Natural killer cell (primary cell): ENCODE measurements around the gene NCAM1. TPM values are rescaled to one million over a fixed set of nuclear protein-coding genes. Genes with fewer than 3 reads are reported as not detected.

Experiments used
- ATAC-seq, 3 donors: fragments of 150-1000 bp in 2 of 3; fragments of 200-7000 bp in 1 of 3; cut with Tn5 transposase; 1 replicate in 1 of 3; 2 replicates in 2 of 3; pipeline ENCODE4 v1.10.0; 2021; ENCODE audit warnings: mild to moderate bottlenecking in 2 of 3, moderate library complexity in 2 of 3
- DNase-seq, 2 donors: peaks; one replicate each; pipeline versions ENCODE4 v3.0.0 to v3.0.0-alpha.2; 2013 to 2021; ENCODE audit warnings: mixed read lengths in 1 of 2
- H3K27ac ChIP-seq: one replicate; pipeline ENCODE4 v1.5.1; 2013; ENCODE audit warnings: mild to moderate bottlenecking, low read length
- H3K27me3 ChIP-seq: one replicate; pipeline ENCODE4 v1.6.1; 2013; ENCODE audit warnings: low read length; ENCODE audit not compliant: control insufficient read depth, insufficient read depth
- H3K36me3 ChIP-seq: one replicate; pipeline ENCODE4 v1.6.1; 2013; ENCODE audit warnings: low read length; ENCODE audit not compliant: control insufficient read depth, insufficient read depth
- H3K4me1 ChIP-seq: one replicate; pipeline ENCODE4 v1.6.1; 2013; ENCODE audit warnings: low read length; ENCODE audit not compliant: control insufficient read depth, insufficient read depth
- H3K4me3 ChIP-seq: one replicate; pipeline ENCODE4 v1.5.1; 2013; ENCODE audit warnings: low read length
- H3K9me3 ChIP-seq: one replicate; pipeline ENCODE4 v1.6.1; 2013; ENCODE audit warnings: low read length; ENCODE audit not compliant: control insufficient read depth, insufficient read depth
- H3K27ac Mint-ChIP-seq, 2 donors: one replicate each; pipeline ENCODE4 v1.8.0; 2022; ENCODE audit warnings: mild to moderate bottlenecking in 2 of 2, mixed read lengths in 2 of 2, moderate library complexity in 1 of 2
- H3K27me3 Mint-ChIP-seq, 2 donors: one replicate each; pipeline ENCODE4 v1.8.0; 2022; ENCODE audit warnings: low read depth in 2 of 2, mixed read lengths in 2 of 2
- H3K36me3 Mint-ChIP-seq: one replicate; pipeline ENCODE4 v1.8.0; 2022; ENCODE audit warnings: mixed read lengths
- H3K4me1 Mint-ChIP-seq, 2 donors: one replicate each; pipeline ENCODE4 v1.8.0; 2022; ENCODE audit warnings: mixed read lengths in 2 of 2
- H3K4me3 Mint-ChIP-seq: one replicate; pipeline ENCODE4 v1.8.0; 2022; ENCODE audit warnings: mild to moderate bottlenecking, moderate library complexity, mixed read lengths
- H3K9me3 Mint-ChIP-seq, 2 donors: one replicate each; pipeline ENCODE4 v1.8.0; 2022; ENCODE audit warnings: mixed read lengths in 2 of 2
- CTCF ChIP-seq: fragments of 200-600 bp; IDR thresholded peaks from one replicate; pipeline ENCODE4 v1.8.0; 2022; ENCODE audit warnings: antibody characterized with exemption
- WGBS: methylation state at CpG from one replicate; pipeline ENCODE4 v1.1.7; 2013; ENCODE audit warnings: missing lambda C conversion rate; ENCODE audit not compliant: insufficient coverage; 5-methylcytosine and 5-hydroxymethylcytosine counted together
- intact Hi-C: fragments of 100-400 bp; cut with micrococcal nuclease; formaldehyde crosslinking; loops from one replicate; pipeline ENCODE4 v1.14.2; 2022
- total RNA-seq, 4 donors: library from RNA; stranded (reverse); fragments of 120-200 nt in 1 of 4; gene quantifications; one replicate each; pipeline versions ENCODE4 v1.2.3 to v1.2.4, GENCODE V29; 2013 to 2022

NCAM1 gene
- total RNA-seq, 3 donors from 2014 or later (not counting 1 experiment from before 2014, with no cell fraction given), result 129 to 208 (median 187) TPM

- ATAC-seq (no peak), DNase-seq (no peak)
- Mint-ChIP-seq H3K4me1 (no peaks in the 10 kb centered on the region), H3K9me3 (no peaks in the 10 kb centered on the region), H3K27me3 (no peaks in the 10 kb centered on the region), H3K27ac (no peak overlapping the region), H3K4me3 (no peak overlapping the region), H3K36me3 (peaks cover 20% of the 10 kb centered on the region)
- no peak overlapping the region for H3K27ac ChIP-seq
- no peaks in the 10 kb centered on the region for H3K27me3 ChIP-seq
- no peaks in the 10 kb centered on the region for H3K4me1 ChIP-seq
- no peak overlapping the region for H3K4me3 ChIP-seq
- no peak for TF ChIP-seq CTCF
- WGBS, result 79% methylated on average over 11 of the region's 11 CpGs
- H3K9me3 ChIP-seq, result no peaks in the 10 kb centered on the region
- H3K36me3 ChIP-seq, result peaks cover 37% of the 10 kb centered on the region
- intact Hi-C loops, result no loop called here
Measured at GRCh38 chr11:113248702-113249490, 287.7 kb downstream of the NCAM1 start.

- no peak for TF ChIP-seq CTCF
- ATAC-seq, result no peak
- DNase-seq, result no peak
- Histone ChIP-seq H3K27ac (no peak overlapping the region), H3K4me3 (no peak overlapping the region), H3K4me1 (no peaks in the 10 kb centered on the region), H3K36me3 (peaks cover 34% of the 10 kb centered on the region), H3K9me3 (no peaks in the 10 kb centered on the region), H3K27me3 (no peaks in the 10 kb centered on the region)
- WGBS, result no CpG with 5 or more reads among the region's 2 CpGs
- Mint-ChIP-seq H3K36me3 (peaks cover 20% of the 10 kb centered on the region), H3K9me3 (no peaks in the 10 kb centered on the region), H3K27ac (no peak overlapping the region), H3K4me3 (no peak overlapping the region), H3K4me1 (no peaks in the 10 kb centered on the region), H3K27me3 (no peaks in the 10 kb centered on the region)
- intact Hi-C loops, result no loop called here
Measured at GRCh38 chr11:113249491-113249763, 288.2 kb downstream of the NCAM1 start.

GRCh38 chr11:113249786-113250185 is 288.6 kb downstream of the NCAM1 start:
- DNase-seq (no peak), ATAC-seq (no peak)
- Mint-ChIP-seq H3K4me1 (no peaks in the 10 kb centered on the region), H3K36me3 (peaks cover 20% of the 10 kb centered on the region), H3K4me3 (no peak overlapping the region), H3K27ac (no peak overlapping the region), H3K27me3 (no peaks in the 10 kb centered on the region), H3K9me3 (no peaks in the 10 kb centered on the region)
- H3K27ac ChIP-seq, result no peak overlapping the region
- H3K36me3 ChIP-seq, result peaks cover 36% of the 10 kb centered on the region
- H3K27me3 ChIP-seq, result no peaks in the 10 kb centered on the region
- no peaks in the 10 kb centered on the region for H3K4me1 ChIP-seq
- 86% methylated on average over 6 of the region's 6 CpGs for WGBS
- H3K9me3 ChIP-seq, result no peaks in the 10 kb centered on the region
- intact Hi-C loops, result no loop called here
- no peak overlapping the region for H3K4me3 ChIP-seq
- no peak for TF ChIP-seq CTCF

GRCh38 chr11:113251281-113251680 is 290.1 kb downstream of the NCAM1 start:
- H3K36me3 Mint-ChIP-seq, result peaks cover 17% of the 10 kb centered on the region
- H3K27ac Mint-ChIP-seq, result no peak overlapping the region
- no peaks in the 10 kb centered on the region for H3K27me3 Mint-ChIP-seq
- H3K9me3 Mint-ChIP-seq, result no peaks in the 10 kb centered on the region
- peaks cover 39% of the 10 kb centered on the region for H3K36me3 ChIP-seq
- no peak overlapping the region for H3K4me3 Mint-ChIP-seq
- 83% methylated on average over 3 of the region's 4 CpGs for WGBS
- H3K4me1 Mint-ChIP-seq, result no peaks in the 10 kb centered on the region
- ATAC-seq (no peak), DNase-seq (no peak)
- no peak for TF ChIP-seq CTCF
- H3K27ac ChIP-seq, result no peak overlapping the region
- intact Hi-C loops, result no loop called here
- H3K4me3 ChIP-seq, result no peak overlapping the region
- H3K9me3 ChIP-seq, result no peaks in the 10 kb centered on the region
- H3K4me1 ChIP-seq, result no peaks in the 10 kb centered on the region
- no peaks in the 10 kb centered on the region for H3K27me3 ChIP-seq
